ENCODE results near the gene SLC34A1. TPM values are rescaled to one million over a fixed set of nuclear protein-coding genes. Genes with fewer than 3 reads are reported as not detected.

The SLC34A1 gene
- total RNA-seq, 1 experiment from 2014 or later = not detected

Other genes with a start within 250 kb of the SLC34A1 start
- 24.1 and 25.4 TPM in 2 replicates for gene RAB24, start 80.7 kb upstream of the SLC34A1 start, total RNA-seq (2014; rRNA removed; shearing (Covaris generic))
- 226 and 259 TPM in 2 replicates for gene PRELID1, start 80.6 kb upstream of the SLC34A1 start, total RNA-seq (2014; rRNA removed; shearing (Covaris generic))
- 36.6 and 37.6 TPM in 2 replicates for gene MXD3, start 72.5 kb upstream of the SLC34A1 start, total RNA-seq (2014; rRNA removed; shearing (Covaris generic))
- gene LMAN2, start 32.8 kb upstream of the SLC34A1 start, total RNA-seq (2014; rRNA removed; shearing (Covaris generic)) = 144 and 156 TPM in 2 replicates
- gene RGS14, start 26.5 kb upstream of the SLC34A1 start, total RNA-seq (2014; rRNA removed; shearing (Covaris generic)) = 4.0 and 4.8 TPM in 2 replicates
- gene PFN3, start 16.2 kb downstream of the SLC34A1 start, total RNA-seq (2014; rRNA removed; shearing (Covaris generic)) = not detected in 2 replicates
- gene F12, start 25.1 kb downstream of the SLC34A1 start, total RNA-seq (2014; rRNA removed; shearing (Covaris generic)) = 5.9 and 6.5 TPM in 2 replicates
- gene GRK6, start 42.2 kb downstream of the SLC34A1 start, total RNA-seq (2014; rRNA removed; shearing (Covaris generic)) = 45.1 and 48.4 TPM in 2 replicates
- 6.4 TPM in 2 replicates for gene PRR7, start 62.4 kb downstream of the SLC34A1 start, total RNA-seq (2014; rRNA removed; shearing (Covaris generic))
- gene DBN1, start 89.2 kb downstream of the SLC34A1 start, total RNA-seq (2014; rRNA removed; shearing (Covaris generic)) = 239 and 265 TPM in 2 replicates
- 58.4 and 68.5 TPM in 2 replicates for gene PDLIM7, start 113.2 kb downstream of the SLC34A1 start, total RNA-seq (2014; rRNA removed; shearing (Covaris generic))
- gene DOK3, start 125.4 kb downstream of the SLC34A1 start, total RNA-seq (2014; rRNA removed; shearing (Covaris generic)) = 3.0 and 6.2 TPM in 2 replicates
- 68.5 and 76.8 TPM in 2 replicates for gene DDX41, start 132.5 kb downstream of the SLC34A1 start, total RNA-seq (2014; rRNA removed; shearing (Covaris generic))
- 30.8 and 33.8 TPM in 2 replicates for gene FAM193B, start 170.1 kb downstream of the SLC34A1 start, total RNA-seq (2014; rRNA removed; shearing (Covaris generic))
- gene TMED9, start 207.8 kb downstream of the SLC34A1 start, total RNA-seq (2014; rRNA removed; shearing (Covaris generic)) = 70.9 and 76.2 TPM in 2 replicates
- gene B4GALT7, start 215.7 kb downstream of the SLC34A1 start, total RNA-seq (2014; rRNA removed; shearing (Covaris generic)) = 17.4 and 22.3 TPM in 2 replicates

Measured in SJCRH30 (cell line).